ENCODE measurements around the gene FATE1.

DNA sequence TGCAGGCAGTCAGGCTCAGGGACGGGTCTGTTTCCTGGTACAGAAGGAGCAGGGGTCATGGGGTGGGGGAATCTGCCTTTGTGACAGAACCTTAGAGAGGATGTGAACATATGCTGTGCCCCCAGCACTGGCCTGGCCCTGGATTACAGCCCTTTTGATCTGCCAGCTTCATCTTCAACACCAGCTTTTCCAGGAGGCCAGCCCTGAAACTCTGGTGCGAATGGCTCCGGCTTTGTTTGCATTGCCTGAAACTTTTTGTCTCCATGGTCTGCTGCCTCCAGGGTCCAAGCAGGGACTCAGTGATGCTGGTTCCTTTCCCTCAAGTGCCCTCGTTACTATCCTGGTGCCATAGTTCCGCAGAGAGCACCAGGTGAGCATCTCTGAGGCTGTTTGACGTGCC, 20.9 kb downstream of the FATE1 start:
- no peak for TF ChIP-seq EZH2 (IDR thresholded peaks at IDR 0.05; ENCODE audit: borderline replicate concordance, low read length)
- TF ChIP-seq, protein P1, sequence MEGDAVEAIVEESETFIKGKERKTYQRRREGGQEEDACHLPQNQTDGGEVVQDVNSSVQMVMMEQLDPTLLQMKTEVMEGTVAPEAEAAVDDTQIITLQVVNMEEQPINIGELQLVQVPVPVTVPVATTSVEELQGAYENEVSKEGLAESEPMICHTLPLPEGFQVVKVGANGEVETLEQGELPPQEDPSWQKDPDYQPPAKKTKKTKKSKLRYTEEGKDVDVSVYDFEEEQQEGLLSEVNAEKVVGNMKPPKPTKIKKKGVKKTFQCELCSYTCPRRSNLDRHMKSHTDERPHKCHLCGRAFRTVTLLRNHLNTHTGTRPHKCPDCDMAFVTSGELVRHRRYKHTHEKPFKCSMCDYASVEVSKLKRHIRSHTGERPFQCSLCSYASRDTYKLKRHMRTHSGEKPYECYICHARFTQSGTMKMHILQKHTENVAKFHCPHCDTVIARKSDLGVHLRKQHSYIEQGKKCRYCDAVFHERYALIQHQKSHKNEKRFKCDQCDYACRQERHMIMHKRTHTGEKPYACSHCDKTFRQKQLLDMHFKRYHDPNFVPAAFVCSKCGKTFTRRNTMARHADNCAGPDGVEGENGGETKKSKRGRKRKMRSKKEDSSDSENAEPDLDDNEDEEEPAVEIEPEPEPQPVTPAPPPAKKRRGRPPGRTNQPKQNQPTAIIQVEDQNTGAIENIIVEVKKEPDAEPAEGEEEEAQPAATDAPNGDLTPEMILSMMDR (conservative IDR thresholded peaks at IDR 0.05 in 1 of 2, IDR thresholded peaks at IDR 0.05 in 1 of 2; ENCODE audit: extremely low read depth in 1 of 2, insufficient read depth in 1 of 2, low read depth in 1 of 2, low read length in 2 of 2) = no peak

Measured in mammary epithelial cell (primary cell).